K562 (cell line): ENCODE data around the gene HYAL1. TPM values are rescaled to one million over a fixed set of nuclear protein-coding genes. Genes with fewer than 3 reads are reported as not detected.
A peak's percentile ranks its signal among the peaks of the same experiment; 100 is the strongest.

Experiments used
- ATAC-seq: fragments of 200-7000 bp; cut with Tn5 transposase; 3 replicates; pipeline ENCODE4 v1.9.1; 2020; ENCODE audit warnings: moderate library complexity
- BruUV-seq: library from RNA; stranded (reverse); fragments of 400-500 nt; replicated peaks from 2 replicates; lab custom pipeline; 2021; lab: Mats Ljungman, UMichigan
- CTCF ChIA-PET: fragments of 300-600 bp; formaldehyde crosslinking; extraction: SDS; loops from one replicate; lab custom pipeline; 2021; ENCODE audit warnings: low intra/inter-chr PET ratio; lab: Yijun Ruan, JAX
- POLR2A ChIA-PET: fragments of 300-600, 350-650 bp; sonication (Branson Sonifier 250); formaldehyde crosslinking; extraction: SDS; loops from one replicate; lab custom pipeline; 2021; ENCODE audit warnings: antibody characterized with exemption, inconsistent platforms; lab: Yijun Ruan, JAX
- DNase-seq, 4 experiments: peaks; one replicate each; pipeline versions ENCODE4 v3.0.0 to v3.0.0-alpha.2; 2011 to 2018; ENCODE audit warnings: low spot score in 3 of 4, mixed read lengths in 3 of 4; ENCODE audit errors: extremely low read depth in 1 of 4
- FAIRE-seq: peaks from 2 replicates; lab custom pipeline; 2011; peaks lifted over from hg19 to GRCh38; lab: Jason Lieb, UNC
- H2AFZ ChIP-seq: 2 replicates; pipeline ENCODE4 v1.6.0; 2011; ENCODE audit warnings: low read depth, low read length, control low read depth, inconsistent platforms
- H3K27ac ChIP-seq: fragments of 200-600 bp; 3 replicates; pipeline ENCODE4 v1.8.0; 2011; ENCODE audit warnings: low read depth, mild to moderate bottlenecking, control low read depth, inconsistent platforms, low read length, moderate library complexity, mixed read lengths; ENCODE audit errors: extremely low read depth
- H3K27me3 ChIP-seq, 2 experiments: fragments of 300-600 bp in 1 of 2; 2 replicates in 1 of 2; 3 replicates in 1 of 2; pipeline versions ENCODE4 v1.6.0 to v1.8.0; 2011; ENCODE audit warnings: inconsistent platforms in 2 of 2, low read length in 2 of 2, mild to moderate bottlenecking in 1 of 2, mixed read lengths in 1 of 2, moderate library complexity in 1 of 2; ENCODE audit not compliant: control insufficient read depth in 2 of 2, insufficient read depth in 2 of 2
- H3K36me3 ChIP-seq: fragments of 300-600 bp; 3 replicates; pipeline ENCODE4 v1.8.0; 2011; ENCODE audit warnings: mild to moderate bottlenecking, low read length, inconsistent platforms; ENCODE audit not compliant: control insufficient read depth, insufficient read depth
- H3K4me1 ChIP-seq, 2 experiments: fragments of 200-600 bp in 1 of 2; replicated peaks in 1 of 2; 2 replicates in 1 of 2; 3 replicates in 1 of 2; pipeline versions ENCODE4 v1.5.1 to v1.8.0; 2011; ENCODE audit warnings: inconsistent platforms in 2 of 2, low read length in 2 of 2, mild to moderate bottlenecking in 1 of 2, mixed read lengths in 1 of 2, moderate library complexity in 1 of 2; ENCODE audit not compliant: control insufficient read depth in 2 of 2, insufficient read depth in 2 of 2
- H3K4me2 ChIP-seq: 2 replicates; pipeline ENCODE4 v1.6.1; 2011; ENCODE audit warnings: low read length, control low read depth, inconsistent platforms, mixed read lengths; ENCODE audit not compliant: insufficient read depth
- H3K4me3 ChIP-seq: fragments of 200-600 bp; sonication (generic), shearing (Covaris generic); 2 replicates; pipeline ENCODE4 v1.5.1; 2016; ENCODE audit warnings: control low read depth, inconsistent platforms
- H3K79me2 ChIP-seq: fragments of 200-600 bp; 3 replicates; pipeline ENCODE4 v1.8.0; 2011; ENCODE audit warnings: low read length, inconsistent platforms; ENCODE audit not compliant: control insufficient read depth, insufficient read depth
- H3K9ac ChIP-seq, 2 experiments: 2 replicates each; pipeline versions ENCODE4 v1.6.0 to v1.6.1; 2011; ENCODE audit warnings: low read depth in 2 of 2, low read length in 2 of 2, control low read depth in 1 of 2, inconsistent platforms in 1 of 2, mild to moderate bottlenecking in 1 of 2, mixed read lengths in 1 of 2; ENCODE audit not compliant: insufficient read depth in 1 of 2
- H3K9me1 ChIP-seq: one replicate; pipeline ENCODE4 v1.6.0; 2011; ENCODE audit warnings: inconsistent platforms, mild to moderate bottlenecking, low read length, moderate library complexity; ENCODE audit not compliant: control insufficient read depth, insufficient read depth
- H3K9me3 ChIP-seq: replicated peaks from 2 replicates; pipeline ENCODE4 v1.5.1; 2011; ENCODE audit warnings: low read depth, low read length, inconsistent platforms; ENCODE audit not compliant: control insufficient read depth, insufficient read depth
- H4K20me1 ChIP-seq: replicated peaks from 2 replicates; pipeline ENCODE4 v1.6.1; 2011; ENCODE audit warnings: low read length, inconsistent platforms, mixed read lengths; ENCODE audit not compliant: control insufficient read depth, insufficient read depth
- ARHGAP35 ChIP-seq: fragments of 450-650 bp; IDR thresholded peaks from 2 replicates; pipeline ENCODE4 v1.6.1; 2018; ENCODE audit not compliant: partially characterized antibody
- BACH1 ChIP-seq: fragments of 200-800 bp; sonication (Bioruptor generic); IDR thresholded peaks from 2 replicates; pipeline ENCODE4 v1.6.1; 2016; ENCODE audit warnings: missing genetic modification characterization, missing compliant biosample characterization
- FIP1L1 ChIP-seq: fragments of 200-400 bp; formaldehyde crosslinking; IDR thresholded peaks from 2 replicates; pipeline ENCODE4 v1.6.1; 2018; ENCODE audit warnings: mild to moderate bottlenecking, low read depth, low read length; ENCODE audit not compliant: poor library complexity, severe bottlenecking
- FOXA1 ChIP-seq: fragments of 450-650 bp; IDR thresholded peaks from 2 replicates; pipeline ENCODE4 v1.6.1; 2016; ENCODE audit warnings: mild to moderate bottlenecking, borderline replicate concordance
- FOXA3 ChIP-seq, 2 experiments: fragments of 450-650 bp in 1 of 2; sonication (generic) in 1 of 2; formaldehyde crosslinking; IDR thresholded peaks in 1 of 2; conservative IDR thresholded peaks in 1 of 2; 2 replicates each; pipeline versions ENCODE4 v1.4.0 to v1.8.0; 2020 to 2022; ENCODE audit warnings: mild to moderate bottlenecking in 2 of 2, missing genetic modification reagents in 1 of 2
- KDM1A ChIP-seq, 2 experiments: fragments of 450-650 bp; IDR thresholded peaks; 2 replicates each; pipeline ENCODE4 v1.6.1; 2016; ENCODE audit warnings: mild to moderate bottlenecking in 2 of 2
- NKRF ChIP-seq: fragments of 450-650 bp; IDR thresholded peaks from 2 replicates; pipeline ENCODE4 v1.6.1; 2016; ENCODE audit warnings: borderline replicate concordance
- POLR2B ChIP-seq: fragments of 450-650 bp; IDR thresholded peaks from 2 replicates; pipeline ENCODE4 v1.6.1; 2018; ENCODE audit warnings: low read depth; ENCODE audit not compliant: partially characterized antibody
- RBFOX2 ChIP-seq: fragments of 200-400 bp; formaldehyde crosslinking; IDR thresholded peaks from 2 replicates; pipeline ENCODE4 v1.6.1; 2017; ENCODE audit warnings: low read depth, mild to moderate bottlenecking, low read length, moderate library complexity
- ZC3H11A ChIP-seq: IDR thresholded peaks from 2 replicates; pipeline ENCODE4 v1.6.1; 2012; ENCODE audit warnings: low read depth, low read length, improper control_type of control experiment
- ZFP91 ChIP-seq: sonication (generic); formaldehyde crosslinking; IDR thresholded peaks from 2 replicates; pipeline ENCODE4 v1.8.0; 2022; ENCODE audit warnings: mild to moderate bottlenecking, missing genetic modification reagents
- ZNF121 ChIP-seq: sonication (generic); formaldehyde crosslinking; conservative IDR thresholded peaks from 2 replicates; pipeline ENCODE4 v1.8.0; 2022; ENCODE audit warnings: missing genetic modification reagents
- ZNF354B ChIP-seq: fragments of 250-450 bp; sonication (Bioruptor Pico); IDR thresholded peaks from 2 replicates; pipeline ENCODE4 v1.4.0; 2020
- ZNF398 ChIP-seq: fragments of 250-450 bp; sonication (Bioruptor Pico); IDR thresholded peaks from 2 replicates; pipeline ENCODE4 v1.8.0; 2021; ENCODE audit warnings: moderate library complexity, mild to moderate bottlenecking, inconsistent platforms
- WGBS: fragments of 100-300 bp; shearing (Covaris generic); methylation state at CpG from one replicate; pipeline ENCODE4 v1.1.6; 2016; ENCODE audit warnings: low coverage, mixed read lengths; ENCODE audit not compliant: insufficient coverage; ENCODE audit errors: missing lambda C conversion rate; 5-methylcytosine and 5-hydroxymethylcytosine counted together
- in situ Hi-C: fragments of 300-500 bp; cut with MboI; formaldehyde crosslinking; loops from 4 replicates; pipeline ENCODE4 v1.15.0; 2018; ENCODE audit warnings: inconsistent platforms, mixed read lengths
- intact Hi-C: fragments of 100-400 bp; cut with micrococcal nuclease; formaldehyde crosslinking; loops from 2 replicates; pipeline ENCODE4 v1.14.2; 2022
- polyA plus RNA-seq, 8 experiments: library from polyadenylated mRNA; depleted of rRNA in 4 of 8; stranded (reverse) in 5 of 8; unstranded in 3 of 8; fragments of >200 nt; fragmentation: Nextera tagmentation in 2 of 8; fragmentation: Illumina TruSeq in 1 of 8; extraction: Ambion mirVana in 2 of 8; extraction: Trizol in 1 of 8; gene quantifications; 2 replicates each; pipeline versions ENCODE4 v1.2.1 to v1.2.3, GENCODE V29; 2011 to 2014; ENCODE audit warnings: inconsistent platforms in 1 of 8, missing spikeins in 1 of 8
- total RNA-seq, 7 experiments: library from RNA; depleted of rRNA in 6 of 7; stranded (reverse); fragments of >200 nt in 6 of 7; fragmentation: Illumina TruSeq in 2 of 7; extraction: Trizol in 2 of 7; gene quantifications; 2 replicates each; pipeline versions ENCODE4 v1.2.1 to v1.2.3, GENCODE V29; 2011 to 2021; ENCODE audit warnings: low replicate concordance in 1 of 7

The HYAL1 gene
- total and polyA plus RNA-seq, 9 of the 15 experiments (the other 6 are each of a cell fraction or from before 2014, with no cell fraction given) = 1.4 to 8.5 (median 4.7) TPM

GRCh38 chr3:50352781-50353180 is 49.4 kb upstream of the HYAL1 start (continued):
- no peak for TF ChIP-seq NKRF
- no peak for TF ChIP-seq ZNF354B (CRISPR knock-in tag)
- TF ChIP-seq FOXA1 = no peak
- no peak for TF ChIP-seq FIP1L1
- TF ChIP-seq ZC3H11A = no peak
- no peak for TF ChIP-seq RBFOX2

GRCh38 chr3:50351323-50351697 is 47.9 kb upstream of the HYAL1 start:
- POLR2A ChIA-PET = interaction anchor here (0.6 to 1.6 kb wide), 5 partner anchors 10 to 251 kb away, joined by 3 to 5 read pairs (median 3); partner anchors contain the start of gene RASSF1
- ATAC-seq (no peak), DNase-seq (no peak), FAIRE-seq (no peak)
- H3K4me1 ChIP-seq = peaks cover 18 to 43% of the 10 kb centered on the region in 2 experiments; a peak in 4 of 5 replicates
- BruUV-seq = no TSS peak
- H3K9ac ChIP-seq = peak overlapping the region; percentile 73 to 93
- H3K9me3 ChIP-seq = no peaks in the 10 kb centered on the region; the same call in 1 of the 2 replicates
- H3K9me1 ChIP-seq = peaks cover 6% of the 10 kb centered on the region
- intact Hi-C loops = no loop called here
- H2AFZ ChIP-seq = peak overlapping the region; percentile 98
- in situ Hi-C loops = no loop called here
- peak overlapping the region; percentile 86 for H3K4me2 ChIP-seq
- H4K20me1 ChIP-seq = peaks cover 10% of the 10 kb centered on the region; the same call in 1 of the 2 replicates
- peaks cover 55% of the 10 kb centered on the region; the same call in 2 of the 3 replicates for H3K36me3 ChIP-seq
- H3K27me3 ChIP-seq = no peaks in the 10 kb centered on the region
- H3K27ac ChIP-seq = peak overlapping the region; percentile 77; the same call in 1 of the 3 replicates
- H3K4me3 ChIP-seq = peak overlapping the region; percentile 72
- CTCF ChIA-PET = interaction anchor here (1.0 kb wide), 1 partner anchor 91 kb away, joined by 3 read pairs; no protein-coding TSS in a partner anchor
- WGBS = 0% methylated on average over 3 of the region's 11 CpGs
- peaks cover 36% of the 10 kb centered on the region for H3K79me2 ChIP-seq
- TF ChIP-seq BACH1 (tag) (no peak), KDM1A (IDR thresholded peaks at IDR 0.05) (no peak), ZFP91 (CRISPR knock-in tag) (no peak), ZNF398 (CRISPR knock-in tag) (no peak), ARHGAP35 (no peak), POLR2B (no peak), ZNF121 (CRISPR knock-in tag) (no peak), FOXA3 (CRISPR knock-in tag; conservative IDR thresholded peaks at IDR 0.05 in 1 of 2, IDR thresholded peaks at IDR 0.05 in 1 of 2) (no peak)
